GM23338 (cell line): ENCODE data around the gene MOGAT2. TPM values are rescaled to one million over a fixed set of nuclear protein-coding genes. Genes with fewer than 3 reads are reported as not detected.

Experiments used
- ATAC-seq: fragments of 200-7000 bp; cut with Tn5 transposase; 3 replicates; pipeline ENCODE4 v1.9.1; 2020
- DNase-seq: peaks from one replicate; pipeline ENCODE4 v3.0.0-alpha.2; 2015; ENCODE audit warnings: low spot score
- H2AFZ ChIP-seq: fragments of 200-600 bp; sonication (generic); 2 replicates; pipeline ENCODE4 v1.8.0; 2016; ENCODE audit warnings: antibody characterized with exemption, mild to moderate bottlenecking, moderate library complexity
- H3F3A ChIP-seq: fragments of 200-600 bp; sonication (generic); replicated peaks from 2 replicates; pipeline ENCODE4 v1.8.0; 2017; ENCODE audit warnings: antibody characterized with exemption, mixed run types, low read depth
- H3K27ac ChIP-seq: fragments of 200-600 bp; sonication (generic); 2 replicates; pipeline ENCODE4 v1.6.1; 2016; ENCODE audit warnings: low read depth
- H3K27me3 ChIP-seq: fragments of 200-600 bp; sonication (generic); 2 replicates; pipeline ENCODE4 v1.8.0; 2016; ENCODE audit warnings: mild to moderate bottlenecking, mixed run types, moderate library complexity; ENCODE audit not compliant: insufficient read depth
- H3K36me3 ChIP-seq: fragments of 200-600 bp; sonication (generic); 2 replicates; pipeline ENCODE4 v1.8.0; 2016; ENCODE audit warnings: mild to moderate bottlenecking; ENCODE audit not compliant: insufficient read depth
- H3K4me1 ChIP-seq: fragments of 200-600 bp; sonication (generic); 2 replicates; pipeline ENCODE4 v1.8.0; 2016; ENCODE audit warnings: mild to moderate bottlenecking, moderate library complexity; ENCODE audit not compliant: insufficient read depth
- H3K4me2 ChIP-seq: fragments of 200-600 bp; sonication (generic); 2 replicates; pipeline ENCODE4 v1.7.1; 2017; ENCODE audit warnings: mixed run types
- H3K4me3 ChIP-seq: fragments of 200-600 bp; sonication (generic); 2 replicates; pipeline ENCODE4 v1.6.1; 2016; ENCODE audit warnings: mixed run types
- H3K79me2 ChIP-seq: fragments of 200-600 bp; sonication (generic); replicated peaks from 2 replicates; pipeline ENCODE4 v1.8.0; 2017; ENCODE audit warnings: mild to moderate bottlenecking; ENCODE audit not compliant: insufficient read depth
- H3K9me2 ChIP-seq: fragments of 200-600 bp; sonication (generic); 2 replicates; pipeline ENCODE4 v1.8.0; 2017; ENCODE audit not compliant: insufficient read depth
- H4K20me1 ChIP-seq: fragments of 200-600 bp; sonication (generic); replicated peaks from 2 replicates; pipeline ENCODE4 v1.8.0; 2017; ENCODE audit warnings: mild to moderate bottlenecking; ENCODE audit not compliant: insufficient read depth
- H3K27ac Mint-ChIP-seq: 2 replicates; pipeline ENCODE4 v1.8.0; 2020; ENCODE audit warnings: inconsistent platforms, mild to moderate bottlenecking, moderate library complexity, mixed read lengths
- H3K27me3 Mint-ChIP-seq: 3 replicates; pipeline ENCODE4 v1.8.0; 2022; ENCODE audit warnings: low read depth, mild to moderate bottlenecking, moderate library complexity, mixed read lengths, inconsistent platforms; ENCODE audit not compliant: insufficient read depth, poor library complexity
- H3K36me3 Mint-ChIP-seq: 3 replicates; pipeline ENCODE4 v1.8.0; 2021; ENCODE audit warnings: low read depth, mild to moderate bottlenecking, inconsistent platforms, moderate library complexity, mixed read lengths
- H3K4me1 Mint-ChIP-seq: 3 replicates; pipeline ENCODE4 v1.8.0; 2020; ENCODE audit warnings: mild to moderate bottlenecking, inconsistent platforms, mixed read lengths
- H3K4me3 Mint-ChIP-seq: 3 replicates; pipeline ENCODE4 v1.8.0; 2021; ENCODE audit warnings: moderate library complexity, mild to moderate bottlenecking, inconsistent platforms, mixed read lengths
- H3K9me3 Mint-ChIP-seq: 3 replicates; pipeline ENCODE4 v1.8.0; 2020; ENCODE audit warnings: moderate library complexity, mild to moderate bottlenecking, inconsistent platforms, mixed read lengths
- CREB1 ChIP-seq: fragments of 250-450 bp; sonication (Bioruptor Pico); IDR thresholded peaks from 2 replicates; pipeline ENCODE4 v1.5.0; 2020; ENCODE audit warnings: low read depth, mild to moderate bottlenecking, moderate library complexity
- CTCF ChIP-seq, 2 experiments: fragments of 200-600 bp in 1 of 2; sonication (generic) in 1 of 2; conservative IDR thresholded peaks; 2 replicates each; pipeline versions ENCODE4 v1.5.1 to v1.6.1; 2016 to 2017; ENCODE audit warnings: antibody characterized with exemption in 2 of 2, low read depth in 2 of 2, mild to moderate bottlenecking in 2 of 2, moderate library complexity in 1 of 2
- ETS1 ChIP-seq: IDR thresholded peaks from 2 replicates; pipeline ENCODE4 v1.6.1; 2016; ENCODE audit warnings: antibody characterized with exemption
- EZH2 ChIP-seq: fragments of 200-600 bp; sonication (generic); IDR thresholded peaks from one replicate; pipeline ENCODE4 v1.8.0; 2017; ENCODE audit warnings: antibody characterized with exemption, mild to moderate bottlenecking, low read depth; ENCODE audit not compliant: unreplicated experiment
- EZH2phosphoT487 ChIP-seq: fragments of 200-600 bp; sonication (generic); IDR thresholded peaks from one replicate; pipeline ENCODE4 v1.8.1; 2018; ENCODE audit warnings: antibody characterized with exemption; ENCODE audit not compliant: unreplicated experiment
- JUNB ChIP-seq: IDR thresholded peaks from one replicate; pipeline ENCODE4 v1.6.1; 2016; ENCODE audit warnings: antibody characterized with exemption; ENCODE audit not compliant: unreplicated experiment
- NANOG ChIP-seq: IDR thresholded peaks from 2 replicates; pipeline ENCODE4 v1.6.1; 2016; ENCODE audit warnings: antibody characterized with exemption, borderline replicate concordance
- POLR2AphosphoS5 ChIP-seq: IDR thresholded peaks from 2 replicates; pipeline ENCODE4 v1.6.1; 2016; ENCODE audit warnings: antibody characterized with exemption, low read depth
- REST ChIP-seq: IDR thresholded peaks from one replicate; pipeline ENCODE4 v1.6.1; 2018; ENCODE audit warnings: antibody characterized with exemption; ENCODE audit not compliant: unreplicated experiment
- STAT1 ChIP-seq: IDR thresholded peaks from one replicate; pipeline ENCODE4 v1.6.1; 2016; ENCODE audit warnings: antibody characterized with exemption; ENCODE audit not compliant: unreplicated experiment
- ZNF114 ChIP-seq: fragments of 250-450 bp; sonication (Bioruptor Pico); IDR thresholded peaks from 2 replicates; pipeline ENCODE4 v1.5.0; 2020; ENCODE audit warnings: mild to moderate bottlenecking, moderate library complexity
- ZNF331 ChIP-seq: fragments of 250-450 bp; sonication (Bioruptor Pico); IDR thresholded peaks from 2 replicates; pipeline ENCODE4 v1.5.0; 2020; ENCODE audit warnings: low read depth, mild to moderate bottlenecking, moderate library complexity
- ZNF462 ChIP-seq: fragments of 250-450 bp; sonication (Bioruptor Pico); IDR thresholded peaks from 2 replicates; pipeline ENCODE4 v1.5.0; 2020; ENCODE audit warnings: mild to moderate bottlenecking, moderate library complexity
- polyA plus RNA-seq: library from polyadenylated mRNA; unstranded; fragments of >200 nt; fragmentation: Nextera tagmentation; extraction: Ambion mirVana; gene quantifications from 2 replicates; pipeline ENCODE4 v1.2.1, GENCODE V29; 2016
- total RNA-seq: library from RNA; depleted of rRNA; stranded (reverse); fragments of >200 nt; shearing (Covaris generic); gene quantifications from 2 replicates; pipeline ENCODE4 v1.2.3, GENCODE V29; 2014

The MOGAT2 gene
- total and polyA plus RNA-seq, 2 experiments from 2014 or later = not detected

- no peak overlapping the region for H3K4me2 ChIP-seq
- H2AFZ ChIP-seq = 0 out of 2 replicates have a peak overlapping the region, but pooled peaks have one; percentile 7
- no peak for TF ChIP-seq ZNF114 (CRISPR knock-in tag)
- no peak for TF ChIP-seq CTCF (conservative IDR thresholded peaks at IDR 0.05; ENCODE audit: low read depth in 2 of 2)
- no peak for TF ChIP-seq STAT1
- no peak for TF ChIP-seq ZNF462 (CRISPR knock-in tag)
- TF ChIP-seq REST = no peak
- no peak for TF ChIP-seq EZH2
- no peak for TF ChIP-seq EZH2phosphoT487
- no peak for TF ChIP-seq JUNB
- TF ChIP-seq ZNF331 (CRISPR knock-in tag) = no peak
- TF ChIP-seq ETS1 = no peak
- no peak for TF ChIP-seq NANOG
- no peak for TF ChIP-seq POLR2AphosphoS5
- TF ChIP-seq CREB1 = no peak
- no peaks in the 10 kb centered on the region for H3K36me3 ChIP-seq
- peaks cover 18% of the 10 kb centered on the region for H3K9me3 Mint-ChIP-seq
- no peaks in the 10 kb centered on the region for H3K9me2 ChIP-seq
- H3K36me3 Mint-ChIP-seq = peaks cover 17% of the 10 kb centered on the region; the same call in 2 of the 3 replicates
- no peak for DNase-seq
- H3K4me3 ChIP-seq = no peak overlapping the region
- H3K4me1 Mint-ChIP-seq = 0 out of 3 replicates have a peak, but pooled peaks cover 4% of the 10 kb centered on the region
- no peaks in the 10 kb centered on the region for H4K20me1 ChIP-seq
- H3K27ac Mint-ChIP-seq = no peak overlapping the region
- H3K4me3 Mint-ChIP-seq = no peak overlapping the region
- H3F3A ChIP-seq = no peaks in the 10 kb centered on the region
- no peaks in the 10 kb centered on the region for H3K27me3 ChIP-seq
- H3K4me1 ChIP-seq = no peaks in the 10 kb centered on the region
- H3K79me2 ChIP-seq = no peaks in the 10 kb centered on the region
- peaks cover 8% of the 10 kb centered on the region for H3K27me3 Mint-ChIP-seq
- no peak for ATAC-seq
- H3K27ac ChIP-seq = no peak overlapping the region
Measured at GRCh38 chr11:75745807-75746206, 28.2 kb downstream of the MOGAT2 start.
